ENCODE measurements around the gene CCDC24.

Gene CCDC24

GRCh38 chr1:43963890-43964289 is 27.5 kb upstream of the CCDC24 start:
- no peak for DNase-seq

GRCh38 chr1:43965316-43965715 is 26.1 kb upstream of the CCDC24 start:
- DNase-seq = no peak

- DNase-seq = no peak
Observed at GRCh38 chr1:43968348-43968948, 23.0 kb upstream of the CCDC24 start.

GRCh38 chr1:43969416-43969745 is 22.0 kb upstream of the CCDC24 start:
- no peak for DNase-seq

- DNase-seq = peak; percentile 89
Observed at GRCh38 chr1:43969746-43970466, 21.5 kb upstream of the CCDC24 start, which contains the start of gene DPH2. TSS of gene DPH2 (plus strand) at chr1:43970010. CDS start at chr1:43970176, 166 bp downstream.

GRCh38 chr1:43970502-43970901 is 20.9 kb upstream of the CCDC24 start:
- no peak for DNase-seq

- DNase-seq = no peak
Observed at GRCh38 chr1:43970911-43971310, 20.5 kb upstream of the CCDC24 start.

GRCh38 chr1:43971336-43971980 is 19.9 kb upstream of the CCDC24 start:
- DNase-seq = no peak

GRCh38 chr1:43973981-43974442 is 17.4 kb upstream of the CCDC24 start:
- DNase-seq = no peak

GRCh38 chr1:43974443-43975248 is 16.8 kb upstream of the CCDC24 start, which contains the start of gene ATP6V0B:
TSS of gene ATP6V0B (plus strand) at chr1:43974960. CDS start at chr1:43975041, 81 bp downstream.
- DNase-seq = peak; percentile 83

- DNase-seq = no peak
Observed at GRCh38 chr1:43975249-43975961, 16.0 kb upstream of the CCDC24 start.

GRCh38 chr1:43976045-43976444 is 15.4 kb upstream of the CCDC24 start:
- no peak for DNase-seq

- no peak for DNase-seq
Observed at GRCh38 chr1:43976890-43977289, 14.5 kb upstream of the CCDC24 start.

GRCh38 chr1:43977376-43978263 is 13.8 kb upstream of the CCDC24 start:
- DNase-seq = no peak

GRCh38 chr1:43978264-43978550 is 13.2 kb upstream of the CCDC24 start:
- no peak for DNase-seq

GRCh38 chr1:43978551-43979260 is 12.7 kb upstream of the CCDC24 start, which contains the start of gene B4GALT2:
TSS of gene B4GALT2 (plus strand) at chr1:43979210. CDS start at chr1:43981161, 1,951 bp downstream.
- DNase-seq = no peak

- DNase-seq = no peak
Observed at GRCh38 chr1:43979261-43979527, 12.2 kb upstream of the CCDC24 start.

GRCh38 chr1:43979528-43980254 is 11.7 kb upstream of the CCDC24 start:
- DNase-seq = no peak

- no peak for DNase-seq
Observed at GRCh38 chr1:43980255-43981134, 10.9 kb upstream of the CCDC24 start.

Data from NCI-H187 treated with DMSO at 0.1 percent for 48 hours (cell line).